ENCODE results near the gene H3-3A.

The H3-3A gene

GRCh38 chr1:226121049-226121586 lies 58.6 kb downstream of the H3-3A start:
- H3K4me3 ChIP-seq (ENCODE audit: low read depth, low read length), result peak overlapping the region; percentile 69
- no peak for DNase-seq (ENCODE audit: low read depth)
- no peak for TF ChIP-seq CTCF (IDR thresholded peaks at IDR 0.05; ENCODE audit: low read depth, low read length, missing control alignments)
